ENCODE measurements around the gene KCNK4.

The KCNK4 gene

GRCh38 chr11:64291752-64292459 lies 804 bp downstream of the KCNK4 start:
- no peak for DNase-seq (ENCODE audit: low read depth)

- no peak for DNase-seq (ENCODE audit: low read depth)
Observed at GRCh38 chr11:64292460-64293254, 1.6 kb downstream of the KCNK4 start.

DNA sequence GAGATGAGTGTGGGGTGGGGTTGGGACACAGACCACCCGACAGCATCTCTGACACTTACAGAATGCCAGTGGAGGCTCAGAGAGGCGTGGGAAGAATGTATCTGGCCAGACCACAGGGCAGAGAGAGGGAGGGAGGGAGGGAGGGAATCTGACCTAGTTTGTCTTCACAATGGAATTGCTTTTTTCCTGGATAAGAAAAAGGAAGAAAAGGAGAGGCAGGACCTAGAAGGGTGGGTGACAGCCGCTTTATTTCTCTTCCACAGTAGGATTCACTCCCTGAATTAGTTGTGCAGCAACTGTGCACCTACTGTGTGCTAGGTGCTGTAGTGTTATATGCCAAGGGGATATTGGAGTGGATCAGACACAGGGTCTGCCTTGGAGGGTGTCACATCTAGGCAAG lies 3.7 kb downstream of the KCNK4 start:
- peak; percentile 65 for DNase-seq (ENCODE audit: low read depth)

GRCh38 chr11:64295760-64296159 lies 4.7 kb downstream of the KCNK4 start:
- no peak for DNase-seq (ENCODE audit: low read depth)

- DNase-seq (ENCODE audit: low read depth) = peak; percentile 12
Observed at GRCh38 chr11:64296236-64296635, 5.1 kb downstream of the KCNK4 start.

GRCh38 chr11:64296830-64297698 lies 6.0 kb downstream of the KCNK4 start:
- DNase-seq (ENCODE audit: low read depth) = no peak

- no peak for DNase-seq (ENCODE audit: low read depth)
Observed at GRCh38 chr11:64297699-64298358, 6.7 kb downstream of the KCNK4 start.

- DNase-seq (ENCODE audit: low read depth) = peak; percentile 25
Observed at GRCh38 chr11:64298966-64299846, 8.1 kb downstream of the KCNK4 start.

DNA sequence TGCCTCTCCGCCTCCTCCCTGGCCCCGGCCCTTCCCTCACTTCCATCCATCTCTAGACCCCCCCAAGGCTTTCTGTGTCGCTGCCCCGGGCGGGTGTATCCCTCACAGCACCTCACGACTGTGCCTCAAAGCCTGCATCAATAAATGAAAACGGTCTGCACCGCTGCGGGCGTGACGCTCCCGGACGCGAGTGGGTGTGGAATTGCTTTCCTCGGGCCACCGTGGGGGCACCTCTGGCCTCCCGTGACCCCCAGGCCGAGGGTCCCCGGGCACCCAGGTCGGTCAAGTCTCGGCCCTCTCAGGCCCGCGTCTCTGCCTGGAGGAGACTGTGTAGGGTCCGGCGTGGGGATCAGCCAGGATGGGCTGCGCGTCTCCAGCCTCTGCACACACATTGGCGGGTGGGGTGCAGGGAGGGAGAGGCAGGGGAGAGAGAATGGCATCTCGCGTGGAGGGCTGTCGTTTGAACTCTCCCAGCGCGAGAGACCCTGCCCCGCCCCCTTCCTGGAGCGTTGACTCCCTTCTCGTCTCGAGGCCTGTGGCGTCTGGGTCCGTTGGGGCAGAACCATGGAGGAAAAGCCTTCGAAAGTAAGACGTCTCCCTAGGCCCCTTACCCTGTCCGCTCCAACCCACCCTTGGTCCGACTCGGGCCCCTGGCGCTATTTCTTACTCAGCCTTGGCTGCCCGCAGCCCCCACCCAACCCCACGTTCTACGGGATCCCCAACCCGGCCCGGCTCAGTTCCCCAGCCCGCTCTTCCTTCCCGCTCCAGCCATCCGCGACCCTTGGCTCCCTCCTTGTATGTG lies 8.9 kb downstream of the KCNK4 start, which contains the start of gene CATSPERZ:
Gene CATSPERZ (plus strand): TSS at position 512 of the 802 bp plus-strand sequence. CDS start 53 bp downstream, at position 565.
- DNase-seq (ENCODE audit: low read depth) = no peak

- DNase-seq (ENCODE audit: low read depth) = no peak
Observed at GRCh38 chr11:64303109-64304031, 12.3 kb downstream of the KCNK4 start.

DNA sequence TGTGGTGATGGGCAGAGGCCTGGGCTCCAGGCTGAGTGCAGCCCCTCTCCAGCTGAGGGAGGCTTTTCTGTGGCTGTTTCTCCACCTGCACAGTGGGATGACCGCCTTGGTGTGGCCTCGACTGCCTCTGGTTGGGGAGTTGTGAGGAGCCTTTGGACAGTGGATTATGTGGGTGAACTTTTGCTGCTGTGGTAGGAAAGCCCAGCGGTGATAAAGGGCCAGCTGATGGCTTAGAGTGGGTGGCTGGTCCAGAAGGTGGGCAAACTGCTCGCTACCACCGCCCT lies 12.9 kb downstream of the KCNK4 start:
- DNase-seq (ENCODE audit: low read depth) = no peak

GRCh38 chr11:64304316-64305072 lies 13.4 kb downstream of the KCNK4 start:
- DNase-seq (ENCODE audit: low read depth) = peak; percentile 89

DNA sequence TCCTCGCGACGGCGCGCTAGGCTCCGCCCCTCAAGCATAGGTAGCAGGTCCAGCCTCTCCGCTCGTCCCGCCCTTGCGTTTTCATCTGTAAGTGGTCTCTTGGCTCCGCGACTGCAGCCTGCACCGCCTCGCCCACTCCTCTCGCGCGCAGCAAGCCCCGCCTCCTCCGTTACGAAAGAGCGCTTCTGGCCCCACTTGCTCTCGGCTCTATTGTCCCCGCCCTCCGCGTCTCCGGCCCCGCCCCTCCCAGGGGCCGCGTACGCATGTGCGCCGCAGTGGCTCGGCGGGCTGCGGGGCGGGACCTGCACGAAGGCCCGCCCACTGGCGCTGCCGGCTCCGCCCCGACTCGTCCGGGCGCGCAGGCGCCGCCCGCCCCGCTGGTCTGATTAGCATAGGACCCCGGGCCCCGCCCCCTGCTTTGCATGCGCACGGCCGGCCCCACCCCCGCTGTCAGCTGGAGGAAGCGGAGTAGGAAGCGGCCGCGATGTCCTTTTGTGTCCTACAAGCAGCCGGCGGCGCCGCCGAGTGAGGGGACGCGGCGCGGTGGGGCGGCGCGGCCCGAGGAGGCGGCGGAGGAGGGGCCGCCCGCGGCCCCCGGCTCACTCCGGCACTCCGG lies 14.1 kb downstream of the KCNK4 start, which contains the start of gene ESRRA:
Gene ESRRA (plus strand): TSS at position 450 of the 616 bp plus-strand sequence. CDS start 1,656 bp downstream, outside the sequence.
- DNase-seq (ENCODE audit: low read depth) = peak; percentile 97

DNA sequence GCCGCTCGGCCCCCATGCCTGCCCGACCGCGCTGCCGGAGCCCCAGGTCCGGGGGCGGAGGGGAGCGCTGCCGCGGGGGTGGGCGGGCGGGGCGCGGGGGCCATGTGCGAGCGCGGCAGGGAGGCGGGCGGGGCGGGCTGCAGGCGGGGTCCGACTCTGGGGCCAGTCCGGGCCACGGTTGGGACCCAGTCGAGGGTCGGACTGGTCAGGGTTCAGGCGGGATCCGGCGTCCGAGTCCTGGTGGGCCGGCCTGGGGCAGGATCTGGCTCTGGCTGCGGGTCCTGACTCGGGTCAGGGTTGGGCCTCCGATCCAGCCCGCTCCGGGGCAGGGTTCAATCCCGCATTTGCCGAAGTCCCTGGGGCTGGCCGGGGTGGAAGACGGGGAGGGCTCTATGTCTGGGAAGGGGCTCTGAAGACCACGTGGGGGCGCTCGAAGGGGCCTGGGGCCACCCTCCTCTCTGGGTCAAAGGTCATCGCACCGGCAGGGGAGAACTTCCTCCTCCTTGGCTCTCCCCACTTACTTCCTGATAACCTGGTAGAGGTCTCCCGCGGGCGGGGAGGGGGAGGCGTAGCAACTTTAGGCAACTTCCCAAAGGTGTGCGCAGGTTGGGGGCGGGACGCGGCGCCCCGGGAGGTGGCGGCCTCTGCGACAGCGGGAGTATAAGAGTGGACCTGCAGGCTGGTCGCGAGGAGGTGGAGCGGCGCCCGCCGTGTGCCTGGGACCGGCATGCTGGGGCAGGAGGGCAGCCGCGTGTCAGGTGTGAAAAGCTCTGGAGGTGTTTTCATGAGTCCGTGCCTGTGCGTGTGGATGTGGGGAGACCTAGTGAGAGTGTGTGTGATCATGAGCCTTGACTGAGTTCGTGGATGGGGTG lies 14.8 kb downstream of the KCNK4 start:
- peak; percentile 50 for DNase-seq (ENCODE audit: low read depth)

GRCh38 chr11:64306563-64306875 lies 15.4 kb downstream of the KCNK4 start:
- DNase-seq (ENCODE audit: low read depth) = no peak

- peak; percentile 29 for DNase-seq (ENCODE audit: low read depth)
Observed at GRCh38 chr11:64306876-64307622, 15.9 kb downstream of the KCNK4 start.

All from EH (cell line).